Measurements from ENCODE around the gene ZNF581. TPM values are rescaled to one million over a fixed set of nuclear protein-coding genes. Genes with fewer than 3 reads are reported as not detected.

Gene ZNF581
- total RNA-seq, 4 donors from 2014 or later, result 9.9 to 17.3 (median 13.7) TPM

DNA sequence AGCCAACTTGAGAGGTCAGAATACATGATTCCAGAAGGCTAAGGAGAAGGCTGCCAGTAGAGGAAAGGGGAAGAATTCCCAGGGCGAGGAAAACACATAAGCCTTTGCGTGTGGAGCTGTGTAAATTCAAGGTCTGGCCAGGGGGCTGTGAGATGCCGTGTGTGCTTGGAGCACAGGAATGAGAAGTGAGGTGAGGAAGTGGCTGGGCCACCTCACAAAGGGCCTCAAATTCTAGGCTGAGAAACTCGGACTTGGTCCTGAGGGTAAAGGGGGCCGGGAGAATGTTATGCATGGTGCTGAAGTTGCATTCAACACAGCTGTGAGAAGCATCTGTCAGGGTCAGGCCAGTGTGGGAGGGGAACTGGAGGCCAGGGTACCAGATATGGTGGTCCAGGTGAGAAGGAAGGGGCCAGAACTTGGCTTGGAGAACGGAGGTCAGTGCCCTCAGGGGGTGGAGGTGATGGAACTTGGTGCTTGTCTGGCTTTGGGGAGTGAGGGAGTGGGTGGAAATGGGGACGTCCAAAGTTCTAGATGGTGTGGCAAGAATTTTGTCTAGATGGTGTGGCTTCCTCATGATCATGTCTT lies 7.5 kb upstream of the ZNF581 start:
- no peak for TF ChIP-seq POLR2A (IDR thresholded peaks at IDR 0.05)
- TF ChIP-seq, protein P1, sequence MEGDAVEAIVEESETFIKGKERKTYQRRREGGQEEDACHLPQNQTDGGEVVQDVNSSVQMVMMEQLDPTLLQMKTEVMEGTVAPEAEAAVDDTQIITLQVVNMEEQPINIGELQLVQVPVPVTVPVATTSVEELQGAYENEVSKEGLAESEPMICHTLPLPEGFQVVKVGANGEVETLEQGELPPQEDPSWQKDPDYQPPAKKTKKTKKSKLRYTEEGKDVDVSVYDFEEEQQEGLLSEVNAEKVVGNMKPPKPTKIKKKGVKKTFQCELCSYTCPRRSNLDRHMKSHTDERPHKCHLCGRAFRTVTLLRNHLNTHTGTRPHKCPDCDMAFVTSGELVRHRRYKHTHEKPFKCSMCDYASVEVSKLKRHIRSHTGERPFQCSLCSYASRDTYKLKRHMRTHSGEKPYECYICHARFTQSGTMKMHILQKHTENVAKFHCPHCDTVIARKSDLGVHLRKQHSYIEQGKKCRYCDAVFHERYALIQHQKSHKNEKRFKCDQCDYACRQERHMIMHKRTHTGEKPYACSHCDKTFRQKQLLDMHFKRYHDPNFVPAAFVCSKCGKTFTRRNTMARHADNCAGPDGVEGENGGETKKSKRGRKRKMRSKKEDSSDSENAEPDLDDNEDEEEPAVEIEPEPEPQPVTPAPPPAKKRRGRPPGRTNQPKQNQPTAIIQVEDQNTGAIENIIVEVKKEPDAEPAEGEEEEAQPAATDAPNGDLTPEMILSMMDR (IDR thresholded peaks at IDR 0.05 in 4 of 5, conservative IDR thresholded peaks at IDR 0.05 in 1 of 5), result no peak
- no peaks in the 10 kb centered on the region for H3K36me3 ChIP-seq
- H3K27ac ChIP-seq, result peak overlapping the region; percentile 90 to 100 (median 98)
- H3K27me3 ChIP-seq, result no peaks in the 10 kb centered on the region
- H3K4me3 ChIP-seq, result peak overlapping the region; percentile 92 to 100 (median 96)
- intact Hi-C loops (cut with DNase I; ENCODE audit: low total_unique reads) (loop anchor here (2.0 to 5.0 kb wide), 2 partner anchors 39 to 55 kb away; partner anchors contain the start of genes FIZ1 and ZNF579), in situ Hi-C loops (cut with MboI; ENCODE audit: low sequenced_read_pairs in 4 of 4) (loop anchor here in 3 of 4 donors (10.0 to 25.0 kb wide), 3 partner anchors 51 to 499 kb away; partner anchors contain the start of genes TNNT1 (in 1 of the 3) and ZNF579 (in 1 of the 3))
- peaks cover 50 to 54% of the 10 kb centered on the region in 2 donors for H3K4me1 ChIP-seq
- H3K9me3 ChIP-seq, result no peaks in the 10 kb centered on the region
- no peak for DNase-seq
- no peak for ATAC-seq

DNA sequence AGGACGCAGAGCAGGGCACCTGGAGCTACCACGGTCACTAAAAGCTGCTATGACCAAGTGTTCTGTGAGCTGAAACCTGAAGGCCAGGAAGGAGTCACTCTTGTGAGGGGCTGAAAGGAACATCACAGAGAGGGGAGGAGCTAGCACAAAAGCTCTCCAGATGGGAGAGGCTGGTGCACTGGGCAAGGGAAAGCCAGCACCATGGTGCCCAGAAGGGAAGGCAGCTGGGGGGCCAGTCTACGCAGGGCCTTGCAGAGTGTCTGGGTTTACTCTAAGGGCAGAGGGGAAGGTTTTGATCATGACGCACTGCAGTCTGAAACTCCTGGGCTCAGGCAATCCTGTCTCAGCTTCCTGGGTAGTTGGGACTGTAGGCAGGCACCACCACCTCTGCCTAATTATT lies 6.7 kb upstream of the ZNF581 start:
- H3K4me3 ChIP-seq, result peak overlapping the region in 3 of 4 donors; percentile 92 to 100 (median 92)
- ATAC-seq (no peak), DNase-seq (no peak)
- peak overlapping the region; percentile 90 to 100 (median 98) for H3K27ac ChIP-seq
- no peaks in the 10 kb centered on the region for H3K27me3 ChIP-seq
- in situ Hi-C loops (cut with MboI; ENCODE audit: low sequenced_read_pairs in 4 of 4), result loop anchor here in 3 of 4 donors (10.0 to 25.0 kb wide), 3 partner anchors 52 to 499 kb away; partner anchors contain the start of genes TNNT1 (in 1 of the 3) and ZNF579 (in 1 of the 3)
- no peaks in the 10 kb centered on the region for H3K9me3 ChIP-seq
- TF ChIP-seq, protein P1 (IDR thresholded peaks at IDR 0.05 in 4 of 5, conservative IDR thresholded peaks at IDR 0.05 in 1 of 5), result no peak
- TF ChIP-seq POLR2A (IDR thresholded peaks at IDR 0.05), result no peak
- intact Hi-C loops (cut with DNase I; ENCODE audit: low total_unique reads), result loop anchor here (5.0 kb wide), 1 partner anchor 39 kb away; the partner anchor contains the start of gene FIZ1
- no peaks in the 10 kb centered on the region for H3K36me3 ChIP-seq
- peaks cover 50 to 57% of the 10 kb centered on the region in 2 donors for H3K4me1 ChIP-seq

DNA sequence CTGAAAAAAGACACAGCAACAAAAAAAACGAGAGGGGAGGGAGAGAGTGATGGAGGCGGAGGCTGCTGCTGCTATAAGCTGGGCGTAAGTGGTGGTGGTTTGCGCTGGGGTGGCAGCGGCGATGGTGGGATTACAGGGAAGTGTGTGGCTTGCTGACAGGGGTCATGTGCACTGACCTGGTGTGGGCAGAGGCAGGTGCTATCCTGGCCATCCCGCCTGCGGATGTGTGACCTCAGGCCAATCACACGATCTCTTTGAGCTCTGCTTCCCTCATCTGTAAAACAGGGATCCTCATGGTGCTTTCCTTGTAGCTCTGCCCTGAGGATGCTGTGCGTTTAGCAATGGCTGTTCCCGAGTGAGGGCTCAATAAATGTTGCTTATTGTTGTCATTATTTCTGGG lies 5.9 kb upstream of the ZNF581 start:
- in situ Hi-C loops (cut with MboI; ENCODE audit: low sequenced_read_pairs in 4 of 4), result loop anchor here in 3 of 4 donors (10.0 to 25.0 kb wide), 3 partner anchors 53 to 500 kb away; partner anchors contain the start of genes TNNT1 (in 1 of the 3) and ZNF579 (in 1 of the 3)
- intact Hi-C loops (cut with DNase I; ENCODE audit: low total_unique reads), result loop anchor here (5.0 kb wide), 1 partner anchor 40 kb away; the partner anchor contains the start of gene FIZ1
- TF ChIP-seq, protein P1 (IDR thresholded peaks at IDR 0.05 in 4 of 5, conservative IDR thresholded peaks at IDR 0.05 in 1 of 5), result no peak
- ATAC-seq (no peak), DNase-seq (no peak)
- Histone ChIP-seq H3K9me3 (no peaks in the 10 kb centered on the region), H3K4me3 (no peak overlapping the region), H3K4me1 (peaks cover 52 to 65% of the 10 kb centered on the region in 2 donors), H3K27ac (peak overlapping the region in 2 of 4 donors; percentile 90 to 100), H3K36me3 (no peaks in the 10 kb centered on the region), H3K27me3 (no peaks in the 10 kb centered on the region)

DNA sequence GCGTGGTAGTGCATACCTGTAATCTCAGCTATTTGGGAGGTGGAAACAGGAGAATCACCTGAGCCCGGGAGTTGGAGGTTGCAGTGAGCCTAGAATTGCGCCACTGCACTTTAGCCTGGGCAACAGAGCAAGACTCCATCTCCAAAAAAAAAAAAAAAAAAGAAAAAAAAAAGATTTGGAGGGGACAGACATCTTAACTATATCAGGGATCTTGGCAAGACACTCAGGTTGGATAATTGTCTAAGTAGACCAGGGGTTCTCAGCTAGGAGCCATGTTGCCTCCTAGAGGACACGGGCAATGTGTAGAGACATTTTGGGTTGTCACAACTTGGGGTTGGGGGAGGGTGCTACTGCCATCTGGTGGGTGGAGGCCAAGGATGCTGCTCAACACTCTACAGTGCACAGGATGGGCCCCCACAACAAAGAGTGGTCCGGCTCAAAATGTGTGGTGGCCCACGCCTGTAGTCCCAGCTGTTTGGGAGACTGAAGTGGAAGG lies 4.5 kb upstream of the ZNF581 start:
- peak overlapping the region in 2 of 4 donors; percentile 83 to 97 for H3K27ac ChIP-seq
- H3K36me3 ChIP-seq, result no peaks in the 10 kb centered on the region
- no peak for ATAC-seq
- peaks cover 61 to 74% of the 10 kb centered on the region in 2 donors for H3K4me1 ChIP-seq
- H3K9me3 ChIP-seq, result no peaks in the 10 kb centered on the region
- TF ChIP-seq, protein P1 (IDR thresholded peaks at IDR 0.05 in 4 of 5, conservative IDR thresholded peaks at IDR 0.05 in 1 of 5), result peak in 4 of 5 experiments; percentile 14 to 36 (median 26)
- TF ChIP-seq POLR2A (IDR thresholded peaks at IDR 0.05), result no peak
- in situ Hi-C loops (cut with MboI; ENCODE audit: low sequenced_read_pairs in 4 of 4), result loop anchor here in 3 of 4 donors (10.0 to 25.0 kb wide), 3 partner anchors 54 to 502 kb away; partner anchors contain the start of genes TNNT1 (in 1 of the 3) and ZNF579 (in 1 of the 3)
- no peaks in the 10 kb centered on the region for H3K27me3 ChIP-seq
- intact Hi-C loops (cut with DNase I; ENCODE audit: low total_unique reads), result loop anchor here (5.0 kb wide), 1 partner anchor 42 kb away; the partner anchor contains the start of gene FIZ1
- H3K4me3 ChIP-seq, result no peak overlapping the region
- peak in 1 of 2 donors; percentile 50 for DNase-seq

All from gastrocnemius medialis (tissue), 4 donors.